ENCODE results near the gene ZNF585A.
"Not testable (repeated sequence)": the region's sequence is repeated elsewhere in the genome, so short reads cannot be mapped to it uniquely, and the experiment has no call there.

The ZNF585A gene

DNA sequence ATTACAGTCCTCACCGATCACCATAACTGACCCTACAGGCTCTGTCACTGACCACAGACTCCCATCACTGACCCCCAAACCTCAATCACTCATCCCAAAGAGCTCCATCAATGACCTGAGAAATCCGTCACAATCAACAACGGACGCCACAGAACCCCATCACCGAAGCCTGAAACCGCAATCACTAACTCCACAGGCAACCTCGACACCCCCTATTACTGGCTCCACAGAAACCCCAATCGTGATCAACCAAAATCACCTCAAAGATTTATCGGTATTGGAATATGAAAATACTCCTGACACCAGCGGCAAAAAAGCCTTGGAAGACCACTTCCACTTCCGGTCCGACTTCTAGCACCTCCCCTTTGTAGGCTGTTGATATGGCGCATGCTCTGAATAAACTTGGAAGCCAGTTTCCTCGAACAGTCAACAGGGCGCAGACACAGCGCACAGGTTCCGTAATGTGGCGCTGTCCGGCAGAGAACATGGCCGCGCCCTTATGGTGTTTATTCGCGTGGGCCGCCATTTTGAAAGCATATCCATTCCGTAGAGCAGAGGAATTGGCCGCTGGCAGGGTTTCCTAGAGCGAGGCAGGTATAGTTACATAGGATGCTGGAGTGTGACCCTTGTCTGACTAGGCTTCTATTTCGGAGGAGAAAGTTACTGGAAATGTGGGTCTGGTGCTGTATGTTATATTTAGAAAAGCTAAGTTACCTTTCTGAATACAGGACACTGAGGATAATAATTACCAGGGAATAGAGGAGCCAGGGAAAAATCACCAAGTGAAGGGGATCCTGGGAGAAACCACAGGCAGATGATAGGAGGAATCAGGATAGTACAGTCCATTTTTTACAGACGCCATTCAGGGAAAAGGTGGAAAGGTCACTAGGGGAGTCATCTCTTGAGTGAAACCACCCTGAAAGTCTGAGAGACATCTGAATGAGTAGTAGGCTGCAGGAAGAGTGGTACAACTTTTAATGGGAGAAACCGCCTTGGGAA is at the start of gene ZNF585A:
TSS of gene ZNF585A (minus strand) at position 328 of the 999 bp plus-strand sequence. CDS start 2,785 bp downstream, outside the sequence.
- peak; percentile 96 for DNase-seq

DNA sequence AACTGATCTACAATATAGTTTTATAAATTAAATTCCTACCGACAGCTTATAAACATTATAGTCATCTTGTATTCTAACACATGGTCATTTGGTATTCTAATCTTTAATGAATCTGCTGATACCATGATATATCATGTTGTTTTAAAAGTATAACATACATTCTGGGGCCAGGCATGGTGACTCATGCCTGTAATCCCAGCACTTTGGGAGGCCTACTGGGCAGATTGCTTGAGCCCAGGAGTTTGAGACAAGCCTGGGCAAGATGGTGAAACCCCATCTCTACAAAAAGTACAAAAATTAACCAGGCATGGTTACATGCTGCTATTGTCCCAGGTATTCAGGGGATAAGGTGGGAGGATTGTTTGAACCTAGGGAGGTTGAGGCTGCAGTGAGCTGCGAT is 48.6 kb upstream of the ZNF585A start:
- no peak for DNase-seq

DNA sequence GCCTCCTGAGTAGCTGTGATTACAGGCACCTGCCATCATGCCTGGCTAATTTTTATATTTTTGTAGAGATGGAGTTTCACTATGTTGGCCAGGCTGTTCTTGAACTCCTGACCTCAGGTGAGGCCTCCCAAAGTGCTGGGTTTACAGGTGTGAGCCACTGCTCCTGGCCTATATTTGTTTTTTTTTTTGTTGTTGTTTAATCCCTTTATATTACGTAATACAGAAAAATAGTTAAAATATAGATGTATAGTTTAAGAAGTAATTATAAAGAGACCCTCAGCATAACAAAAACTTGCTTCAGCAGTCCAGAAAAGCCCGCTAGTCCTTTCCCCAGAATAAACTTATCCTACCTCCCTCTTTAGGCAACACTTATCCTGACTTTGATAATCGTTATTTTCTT is 47.9 kb upstream of the ZNF585A start:
- DNase-seq, result no peak

DNA sequence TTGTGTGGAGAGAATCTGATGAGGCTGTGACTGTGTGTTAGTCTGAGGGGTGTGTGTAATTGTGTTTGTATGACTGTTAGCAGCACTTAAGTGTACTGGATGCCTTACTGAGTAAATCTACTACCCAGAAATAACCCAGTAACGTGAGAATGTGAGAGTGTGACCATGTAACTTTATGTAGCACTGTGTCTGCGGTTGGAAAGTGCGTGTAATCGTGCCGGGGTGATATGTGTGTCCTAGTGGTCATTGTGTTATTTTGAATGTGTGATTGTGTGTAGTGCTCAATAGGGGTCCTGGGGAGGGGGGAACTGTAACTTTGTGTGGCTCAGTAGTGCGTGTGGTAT is 46.1 kb upstream of the ZNF585A start:
- DNase-seq, result no peak

DNA sequence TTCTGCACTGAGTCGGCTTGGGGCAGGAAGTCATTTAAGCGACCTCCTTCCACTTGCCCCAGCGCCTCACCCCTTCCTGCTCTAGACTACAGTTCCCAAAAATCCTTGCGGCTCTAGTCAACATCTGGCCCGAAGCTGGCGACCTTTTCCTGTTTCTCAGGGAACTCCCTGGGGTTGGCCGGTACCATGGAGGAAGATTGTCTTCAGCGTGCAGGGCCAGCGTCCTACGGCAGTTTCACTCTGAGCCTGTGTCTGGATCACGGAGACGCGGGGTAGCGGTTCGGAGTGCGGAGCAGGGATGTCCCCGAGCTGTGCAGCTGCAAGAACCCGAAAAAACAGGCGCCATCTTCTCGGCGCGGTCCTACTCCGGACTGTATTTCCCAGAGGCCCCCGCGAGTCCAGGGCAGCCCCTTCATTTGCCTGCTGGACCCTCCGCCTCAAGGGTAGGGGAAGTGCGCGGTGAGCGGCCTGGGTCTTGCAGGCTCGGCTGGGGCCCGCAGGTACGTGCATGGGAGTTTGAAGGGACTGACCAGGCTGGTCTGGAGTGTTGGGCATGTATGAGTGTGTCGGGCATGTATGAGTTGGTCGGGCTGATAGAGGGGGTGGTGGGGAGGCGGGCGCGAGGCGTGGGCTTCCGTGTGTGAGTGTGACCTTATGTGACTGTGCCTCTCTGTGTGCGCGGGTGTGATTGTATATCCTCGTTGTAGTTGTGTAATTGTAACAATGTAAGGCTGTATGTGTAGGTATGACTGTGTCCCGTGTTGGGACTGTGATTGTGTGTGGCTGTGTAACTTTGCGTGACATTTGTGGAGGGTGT is 45.5 kb upstream of the ZNF585A start, which contains the start of gene ZNF383:
TSS of gene ZNF383 (plus strand) at position 440 of the 817 bp plus-strand sequence. CDS start 12,240 bp downstream, outside the sequence.
- peak; percentile 72 for DNase-seq

DNA sequence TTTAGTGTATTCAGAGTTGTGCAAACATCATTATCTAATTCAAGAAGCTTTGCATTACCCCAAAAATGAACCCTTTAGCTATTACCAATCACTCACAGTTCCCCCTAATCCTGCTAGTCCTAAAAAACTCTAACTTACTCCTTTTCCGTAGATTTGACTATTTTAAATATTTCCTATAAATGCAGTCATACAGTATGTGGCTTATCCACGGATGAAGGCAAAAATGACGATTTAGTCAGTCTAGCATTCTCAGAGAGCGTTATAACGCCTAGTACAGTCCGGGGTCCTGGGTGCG is 44.9 kb upstream of the ZNF585A start:
- no peak for DNase-seq

DNA sequence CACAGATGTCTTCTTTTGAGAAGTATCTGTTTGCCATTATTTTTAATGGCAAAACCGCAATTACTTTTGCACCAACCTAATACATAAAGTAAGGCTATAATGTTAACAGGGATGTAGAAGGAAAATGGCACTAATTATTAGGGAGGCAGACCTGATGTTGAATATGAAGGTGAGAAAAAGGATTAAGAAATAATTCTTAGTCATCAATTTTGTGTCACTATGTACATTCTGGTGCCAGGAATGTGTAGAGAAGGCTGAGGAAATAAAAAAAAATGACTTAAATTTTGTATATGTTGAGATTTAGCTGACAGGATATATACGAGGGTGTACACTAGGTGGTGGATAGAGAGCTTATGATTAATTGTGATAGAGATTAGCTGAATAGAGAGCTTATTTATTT is 25.3 kb upstream of the ZNF585A start:
- no peak for DNase-seq

DNA sequence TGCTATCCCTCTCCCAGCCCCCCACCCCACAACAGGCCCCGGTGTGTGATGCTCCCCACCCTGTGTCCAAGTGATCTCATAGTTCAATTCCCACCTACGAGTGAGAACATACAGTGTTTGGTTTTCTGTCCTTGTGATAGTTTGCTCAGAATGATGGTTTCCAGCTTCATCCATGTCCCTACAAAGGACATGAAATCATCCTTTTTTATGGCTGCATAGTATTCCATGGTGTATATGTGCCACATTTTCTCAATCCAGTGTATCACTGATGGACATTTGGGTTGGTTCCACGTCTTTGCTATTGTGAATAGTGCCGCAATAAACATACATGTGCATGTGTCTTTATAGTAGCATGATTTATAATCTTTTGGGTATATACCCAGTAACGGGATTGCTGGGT is 24.6 kb upstream of the ZNF585A start:
- DNase-seq, result not testable (repeated sequence)

DNA sequence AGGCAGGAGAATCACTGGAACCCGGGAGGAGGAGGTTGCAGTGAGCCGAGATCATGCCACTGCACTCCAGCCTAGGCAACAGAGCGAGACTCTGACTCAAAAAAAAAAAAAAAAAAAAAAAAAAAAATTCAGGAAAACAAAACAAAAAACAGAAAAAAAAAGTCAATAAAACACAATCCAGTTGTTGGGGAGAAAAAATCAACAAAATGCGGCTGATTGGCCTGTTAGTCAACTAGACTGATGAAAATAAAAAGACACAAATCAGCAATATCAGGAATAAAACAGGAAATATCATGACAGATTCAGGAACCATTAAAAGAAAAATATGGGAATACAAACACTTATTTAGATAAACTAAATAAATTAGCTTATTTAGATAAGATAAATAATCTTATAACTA is 22.8 kb upstream of the ZNF585A start:
- DNase-seq, result not testable (repeated sequence)

DNA sequence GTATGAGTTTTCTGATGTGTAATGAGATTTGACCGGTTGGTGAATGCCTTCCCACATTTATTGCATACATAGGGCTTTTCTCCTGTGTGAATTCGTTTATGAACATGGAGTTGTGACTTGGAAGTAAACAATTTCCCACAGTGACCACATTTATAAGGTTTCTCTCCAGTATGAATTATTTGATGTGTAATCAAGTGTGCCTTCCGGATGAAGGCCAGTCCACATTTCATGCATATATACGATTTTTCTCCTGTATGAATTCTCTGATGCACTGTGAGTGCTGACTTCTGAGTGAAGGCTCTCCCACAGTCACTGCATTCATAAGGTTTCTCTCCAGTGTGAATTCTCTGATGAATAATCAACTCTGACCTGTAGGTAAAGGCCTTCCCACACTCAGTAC is 13.6 kb upstream of the ZNF585A start:
- not testable (repeated sequence) for DNase-seq

DNA sequence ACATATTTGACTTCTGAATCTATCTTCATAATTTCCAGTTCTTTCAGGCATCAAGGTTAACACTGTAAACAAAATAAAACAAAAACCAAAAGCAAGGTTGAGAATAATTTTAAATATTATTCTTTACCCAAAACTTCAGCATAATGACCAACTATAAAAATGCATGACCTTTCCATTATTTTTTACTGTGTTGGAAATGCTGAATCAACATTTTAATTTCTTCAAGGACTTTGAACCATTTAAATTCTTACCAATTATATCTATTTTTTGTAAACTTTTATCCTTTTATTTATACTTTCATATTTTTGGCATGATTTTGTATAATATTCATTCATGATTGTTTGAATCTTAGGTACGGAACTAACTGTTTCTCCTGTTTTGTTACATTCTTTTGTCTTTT is 6.9 kb downstream of the ZNF585A start:
- DNase-seq, result no peak

DNA sequence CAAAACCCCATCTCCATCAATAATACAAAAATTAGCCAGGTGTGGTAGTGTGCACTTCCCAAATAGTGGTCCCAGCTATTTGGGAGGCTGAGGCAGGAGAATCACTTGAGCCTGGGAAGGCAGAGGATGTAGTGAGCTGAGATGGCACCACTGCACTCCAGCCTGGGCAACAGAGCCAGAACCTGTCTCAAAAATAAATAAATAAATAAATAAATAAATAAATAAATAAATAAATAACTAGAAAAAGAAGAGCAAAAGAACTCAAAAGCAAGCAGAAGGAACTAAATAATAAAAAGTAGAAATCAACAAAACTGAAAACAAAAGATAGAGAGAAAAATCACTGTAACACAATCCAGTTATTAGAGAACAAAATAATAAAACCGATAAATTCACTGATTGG is 12.3 kb downstream of the ZNF585A start:
- DNase-seq, result no peak

DNA sequence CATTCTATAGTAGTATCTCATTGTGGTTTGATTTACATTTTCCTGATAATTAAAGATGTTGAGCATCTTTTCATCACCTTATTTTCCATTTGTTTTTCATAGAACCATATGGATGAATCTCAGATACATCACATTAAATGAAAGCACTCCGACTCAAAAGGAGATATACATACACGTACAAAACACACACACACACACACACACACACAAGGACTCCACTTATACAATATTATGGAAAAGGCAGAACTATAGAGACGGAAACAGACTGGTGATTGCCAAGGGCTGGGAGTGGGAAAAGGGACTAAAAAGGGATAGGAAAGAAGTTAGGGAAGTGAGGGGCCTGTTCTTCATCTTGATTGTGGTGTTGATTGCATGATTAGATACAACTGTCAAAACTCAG is 24.3 kb downstream of the ZNF585A start:
- no peak for DNase-seq

DNA sequence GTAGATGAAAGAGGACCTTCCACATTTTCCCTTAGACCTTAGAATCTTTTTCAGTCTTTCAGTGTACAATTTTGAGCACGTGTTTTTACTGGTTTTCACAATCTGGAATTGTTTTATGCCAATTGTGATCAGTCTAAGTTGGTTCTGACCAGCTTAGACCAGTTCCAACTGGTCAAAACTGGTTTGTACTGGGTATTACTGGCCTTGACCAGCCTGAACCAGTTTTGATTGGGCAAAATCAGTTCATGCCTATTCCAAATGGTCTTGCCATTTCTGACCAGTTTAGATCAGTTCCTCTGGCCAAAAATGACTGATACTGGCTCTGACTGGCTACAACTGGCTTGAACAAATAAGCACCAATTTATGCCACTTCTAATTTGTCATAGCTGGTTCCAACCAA is 36.4 kb downstream of the ZNF585A start:
- no peak for DNase-seq

DNA sequence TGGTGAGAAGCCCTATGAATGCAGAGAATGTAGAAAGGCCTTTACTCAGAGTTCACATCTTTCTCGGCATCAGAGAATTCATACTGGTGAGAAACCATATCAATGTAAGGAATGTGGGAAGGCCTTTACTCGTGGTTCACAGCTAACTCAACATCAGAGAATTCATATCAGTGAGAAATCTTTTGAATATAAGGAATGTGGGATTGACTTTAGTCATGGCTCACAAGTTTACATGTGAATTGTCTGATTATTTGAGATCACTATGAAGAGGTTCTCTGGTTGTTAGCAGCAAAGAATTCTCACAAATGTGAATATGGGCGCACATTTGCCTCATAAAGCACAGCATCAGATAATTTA is 43.7 kb downstream of the ZNF585A start:
- DNase-seq, result no peak

DNA sequence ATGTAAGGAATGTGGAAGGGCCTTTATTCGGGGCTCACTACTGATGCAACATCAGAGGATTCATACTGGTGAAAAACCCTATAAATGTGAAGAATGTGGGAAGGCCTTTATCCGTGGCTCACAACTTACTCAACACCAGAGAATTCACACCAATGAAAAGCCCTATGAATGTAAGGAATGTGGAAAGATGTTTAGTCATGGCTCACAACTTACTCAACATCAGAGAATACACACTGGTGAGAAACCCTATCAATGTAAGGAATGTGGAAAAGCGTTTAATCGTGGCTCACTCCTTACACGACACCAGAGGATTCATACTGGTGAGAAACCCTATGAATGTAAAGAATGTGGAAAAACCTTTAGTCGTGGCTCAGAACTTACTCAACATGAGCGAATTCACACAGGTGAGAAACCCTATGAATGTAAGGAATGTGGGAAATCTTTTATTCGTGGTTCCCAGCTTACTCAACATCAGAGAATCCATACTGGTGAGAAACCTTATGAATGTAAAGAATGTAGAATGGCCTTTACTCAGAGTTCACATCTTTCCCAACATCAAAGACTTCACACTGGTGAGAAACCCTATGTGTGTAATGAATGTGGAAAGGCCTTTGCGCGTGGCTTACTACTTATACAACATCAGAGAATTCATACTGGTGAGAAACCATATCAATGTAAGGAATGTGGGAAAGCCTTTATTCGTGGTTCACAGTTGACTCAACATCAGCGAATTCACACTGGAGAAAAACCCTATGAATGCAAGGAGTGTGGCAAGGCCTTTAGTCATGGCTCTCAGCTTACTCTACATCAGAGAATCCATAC is 44.3 kb downstream of the ZNF585A start:
- no peak for DNase-seq

DNA sequence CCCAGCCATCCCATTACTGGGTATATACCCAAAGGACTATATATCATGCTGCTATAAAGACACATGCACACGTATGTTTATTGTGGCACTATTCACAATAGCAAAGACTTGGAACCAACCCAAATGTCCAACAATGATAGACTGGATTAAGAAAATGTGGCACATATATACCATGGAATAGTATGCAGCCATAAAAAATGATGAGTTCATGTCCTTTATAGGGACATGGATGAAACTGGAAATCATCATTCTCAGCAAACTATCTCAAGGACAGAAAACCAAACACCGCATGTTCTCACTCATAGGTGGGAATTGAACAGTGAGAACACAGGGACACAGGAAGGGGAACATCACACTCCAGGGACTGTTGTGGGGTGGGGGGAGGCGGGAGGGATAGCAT is 50.4 kb downstream of the ZNF585A start:
- DNase-seq, result not testable (repeated sequence)

DNA sequence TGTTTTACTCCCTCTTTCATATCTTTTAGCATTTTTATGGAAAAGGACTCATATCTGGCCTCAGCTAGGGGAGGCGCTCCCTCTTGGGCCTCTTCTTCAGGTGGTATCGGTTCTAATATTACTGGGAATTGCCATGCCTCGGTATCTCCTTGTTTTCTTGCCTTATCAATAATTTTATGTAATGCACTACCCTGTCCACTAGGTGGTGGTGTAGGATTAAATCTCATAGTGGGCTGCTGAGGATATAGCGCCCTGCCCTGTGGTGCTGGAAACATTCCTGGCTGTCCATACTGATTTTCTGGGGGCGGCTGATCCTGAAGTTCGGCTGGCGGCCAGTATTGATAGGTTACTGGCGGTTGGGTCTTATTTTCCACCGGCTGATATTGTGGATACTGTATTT is 58.5 kb downstream of the ZNF585A start:
- no peak for DNase-seq

DNA sequence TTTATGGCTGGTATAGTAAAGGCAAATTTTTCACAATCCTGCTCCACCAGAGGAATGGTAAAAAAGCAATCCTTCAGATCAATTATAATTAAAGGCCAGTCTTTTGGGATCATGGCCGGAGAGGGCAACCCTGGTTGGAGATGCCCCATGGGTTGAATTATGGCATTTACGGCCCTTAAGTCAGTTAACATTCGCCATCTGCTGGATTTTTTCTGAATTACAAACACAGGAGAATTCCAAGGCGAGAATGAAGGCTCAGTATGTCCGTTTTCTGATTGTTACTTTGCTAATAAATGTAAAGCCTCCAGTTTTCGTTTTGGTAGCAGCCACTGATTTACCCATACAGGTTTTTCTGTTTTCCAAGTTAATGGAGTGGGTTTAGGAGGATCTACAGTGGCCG is 60.7 kb downstream of the ZNF585A start:
- not testable (repeated sequence) for DNase-seq

DNA sequence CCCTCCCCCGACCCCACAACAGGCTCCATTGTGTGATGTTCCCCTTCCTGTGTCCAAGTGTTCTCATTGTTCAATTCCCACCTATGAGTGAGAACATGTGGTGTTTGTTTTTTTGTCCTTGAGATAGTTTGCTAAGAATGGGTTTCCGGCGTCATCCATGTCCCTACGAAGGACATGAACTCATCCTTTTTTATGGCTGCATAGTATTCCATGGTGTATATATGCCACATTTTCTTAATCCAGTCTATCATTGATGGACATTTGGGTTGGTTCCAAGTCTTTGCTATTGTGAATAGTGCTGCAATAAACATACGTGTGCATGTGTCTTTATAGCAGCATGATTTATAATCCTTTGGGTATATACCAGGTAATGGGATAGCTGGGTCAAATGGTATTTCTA is 68.4 kb downstream of the ZNF585A start:
- DNase-seq, result not testable (repeated sequence)

DNA sequence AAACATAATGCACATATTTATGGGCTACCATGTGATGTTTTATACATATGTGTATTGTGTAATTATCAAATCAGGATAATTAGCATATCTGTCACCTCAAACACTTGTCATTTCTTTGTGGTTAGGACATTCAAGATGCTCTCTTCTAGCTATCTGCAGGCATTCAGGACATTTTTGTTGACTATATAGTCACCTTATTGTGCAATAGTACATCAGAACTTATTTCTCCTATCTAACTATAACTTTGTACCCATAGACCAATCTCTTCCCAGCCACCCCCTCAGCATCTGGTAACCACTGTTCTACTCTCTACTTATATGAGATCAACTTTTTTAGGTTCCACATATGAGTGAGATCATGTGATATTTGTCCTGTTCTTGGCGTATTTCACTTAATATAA is 73.9 kb downstream of the ZNF585A start:
- DNase-seq, result no peak

DNA sequence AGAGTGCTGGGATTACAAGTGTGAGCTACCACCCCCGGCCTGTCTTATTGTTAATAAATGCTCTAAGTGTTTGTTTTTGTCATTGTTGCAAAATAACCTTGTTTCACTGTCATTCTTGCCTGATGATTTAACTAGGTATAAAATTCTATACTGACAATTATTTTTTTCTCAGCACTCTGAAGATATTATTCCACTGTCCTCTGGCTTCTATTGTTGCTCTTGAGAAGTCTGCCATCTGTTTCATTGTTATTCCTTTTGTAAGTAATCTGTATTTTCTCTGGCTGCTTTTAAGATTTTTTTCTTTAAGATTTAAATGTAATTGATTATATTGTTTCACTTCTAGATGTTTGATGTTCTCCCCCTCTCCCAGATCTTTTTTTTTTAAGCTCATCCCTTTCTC is 76.6 kb downstream of the ZNF585A start:
- DNase-seq, result no peak

All from NCI-H187 treated with DMSO at 0.1 percent for 48 hours (cell line).